H1 (cell line): ENCODE data around the gene GALNT2. TPM values are rescaled to one million over a fixed set of nuclear protein-coding genes. Genes with fewer than 3 reads are reported as not detected.

Source experiments
- CTCF ChIA-PET: fragments of 300-600 bp; sonication (Branson Sonifier 250); formaldehyde crosslinking; loops from one replicate; lab custom pipeline; 2021; ENCODE audit not compliant: partially characterized antibody; lab: Charles Lee
- POLR2A ChIA-PET: fragments of 300-600 bp; sonication (Branson Sonifier 250); formaldehyde crosslinking; loops from one replicate; lab custom pipeline; 2021; ENCODE audit warnings: inconsistent platforms; ENCODE audit not compliant: partially characterized antibody; lab: Charles Lee
- DNase-seq, 2 experiments: peaks; one replicate each; pipeline versions ENCODE4 v3.0.0 to v3.0.0-alpha.2; 2010 to 2022; ENCODE audit warnings: low spot score in 2 of 2, low read depth in 1 of 2, mixed read lengths in 1 of 2
- FAIRE-seq: peaks from 2 replicates; lab custom pipeline; 2011; peaks lifted over from hg19 to GRCh38; lab: Jason Lieb, UNC
- H2AFZ ChIP-seq: 2 replicates; pipeline ENCODE4 v1.8.1; 2012; ENCODE audit warnings: low read length, inconsistent platforms
- H2AK5ac ChIP-seq: 2 replicates; pipeline ENCODE4 v1.6.1; 2013; ENCODE audit warnings: low read depth, low read length
- H2BK120ac ChIP-seq: replicated peaks from 2 replicates; pipeline ENCODE3; 2013; ENCODE audit warnings: low read depth, low read length, inconsistent platforms
- H2BK12ac ChIP-seq: 2 replicates; pipeline ENCODE4 v1.6.1; 2013; ENCODE audit warnings: low read depth, low read length
- H2BK15ac ChIP-seq: 2 replicates; pipeline ENCODE4 v1.6.1; 2013; ENCODE audit warnings: low read length
- H2BK20ac ChIP-seq: 2 replicates; pipeline ENCODE4 v1.6.1; 2013; ENCODE audit warnings: low read length
- H2BK5ac ChIP-seq: 2 replicates; pipeline ENCODE4 v1.6.1; 2013; ENCODE audit warnings: low read depth, low read length
- H3K14ac ChIP-seq: 2 replicates; pipeline ENCODE4 v1.6.1; 2013; ENCODE audit warnings: inconsistent platforms; ENCODE audit not compliant: insufficient read length
- H3K18ac ChIP-seq: 2 replicates; pipeline ENCODE4 v1.6.1; 2013; ENCODE audit warnings: low read length; ENCODE audit errors: extremely low read depth
- H3K23ac ChIP-seq: 2 replicates; pipeline ENCODE4 v1.6.1; 2013; ENCODE audit warnings: inconsistent platforms; ENCODE audit not compliant: insufficient read length
- H3K23me2 ChIP-seq: 2 replicates; pipeline ENCODE4 v1.6.1; 2013; ENCODE audit warnings: low read depth, low read length
- H3K27ac ChIP-seq: 2 replicates; pipeline ENCODE4 v1.6.1; 2011; ENCODE audit warnings: low read depth, low read length, inconsistent platforms
- H3K27me3 ChIP-seq, 4 experiments: replicated peaks in 1 of 4; 1 replicate in 1 of 4; 2 replicates in 3 of 4; pipeline versions ENCODE4 v1.6.1 to v1.8.1; 2011 to 2013; ENCODE audit warnings: low read length in 3 of 4, mild to moderate bottlenecking in 3 of 4, inconsistent platforms in 2 of 4, mixed read lengths in 2 of 4, moderate library complexity in 1 of 4; ENCODE audit not compliant: control insufficient read depth in 3 of 4, insufficient read depth in 3 of 4; ENCODE audit errors: extremely low read depth in 1 of 4
- H3K36me3 ChIP-seq, 4 experiments: 2 replicates each; pipeline versions ENCODE4 v1.6.1 to v1.8.1; 2011 to 2013; ENCODE audit warnings: mild to moderate bottlenecking in 4 of 4, low read length in 3 of 4, moderate library complexity in 2 of 4, control low read depth in 1 of 4, inconsistent platforms in 1 of 4; ENCODE audit not compliant: insufficient read depth in 4 of 4, control insufficient read depth in 2 of 4
- H3K4ac ChIP-seq: replicated peaks from 2 replicates; pipeline ENCODE3; 2013; ENCODE audit warnings: low read length, low read depth, mixed read lengths, inconsistent platforms; ENCODE audit not compliant: insufficient read length
- H3K4me1 ChIP-seq, 4 experiments: replicated peaks in 1 of 4; 1 replicate in 1 of 4; 2 replicates in 3 of 4; pipeline versions ENCODE4 v1.6.1 to v1.8.1; 2011 to 2013; ENCODE audit warnings: low read length in 3 of 4, inconsistent platforms in 2 of 4, mixed read lengths in 1 of 4; ENCODE audit not compliant: insufficient read depth in 4 of 4, control insufficient read depth in 3 of 4
- H3K4me2 ChIP-seq, 2 experiments: 2 replicates each; pipeline versions ENCODE4 v1.6.1 to v1.8.1; 2011 to 2013; ENCODE audit warnings: low read depth in 2 of 2, low read length in 2 of 2, control low read depth in 1 of 2, inconsistent platforms in 1 of 2, mild to moderate bottlenecking in 1 of 2; ENCODE audit not compliant: insufficient read depth in 1 of 2
- H3K4me3 ChIP-seq, 4 experiments: fragments of 200-600, 300-600 bp in 1 of 4; sonication (generic), shearing (Covaris generic), sonication (Bioruptor Twin) in 1 of 4; 2 replicates each; pipeline versions ENCODE4 v1.5.1 to v1.8.1; 2011 to 2016; ENCODE audit warnings: low read length in 4 of 4, low read depth in 3 of 4, control low read depth in 2 of 4, inconsistent platforms in 2 of 4, mild to moderate bottlenecking in 2 of 4, mixed read lengths in 1 of 4, moderate library complexity in 1 of 4; ENCODE audit not compliant: insufficient read depth in 2 of 4; ENCODE audit errors: extremely low read depth in 1 of 4
- H3K56ac ChIP-seq: replicated peaks from 2 replicates; pipeline ENCODE3; 2013; ENCODE audit warnings: low read depth, mild to moderate bottlenecking, mixed read lengths, low read length, inconsistent platforms; ENCODE audit not compliant: insufficient read length
- H3K79me1 ChIP-seq: 2 replicates; pipeline ENCODE4 v1.6.1; 2013; ENCODE audit warnings: low read depth, low read length, control low read depth
- H3K79me2 ChIP-seq, 2 experiments: 2 replicates each; pipeline versions ENCODE4 v1.6.1 to v1.8.1; 2012 to 2013; ENCODE audit warnings: low read length in 2 of 2, mild to moderate bottlenecking in 2 of 2, inconsistent platforms in 1 of 2; ENCODE audit not compliant: insufficient read depth in 2 of 2, control insufficient read depth in 1 of 2
- H3K9ac ChIP-seq, 4 experiments: replicated peaks in 1 of 4; 1 replicate in 1 of 4; 2 replicates in 3 of 4; pipeline versions ENCODE4 v1.6.1 to v1.8.1; 2011 to 2013; ENCODE audit warnings: low read depth in 3 of 4, low read length in 3 of 4, control low read depth in 2 of 4, mild to moderate bottlenecking in 2 of 4, moderate library complexity in 2 of 4, inconsistent platforms in 1 of 4; ENCODE audit errors: extremely low read depth in 1 of 4
- H3K9me3 ChIP-seq, 2 experiments: 2 replicates each; pipeline versions ENCODE4 v1.6.1 to v1.8.1; 2012 to 2013; ENCODE audit warnings: mild to moderate bottlenecking in 2 of 2, moderate library complexity in 2 of 2, control low read depth in 1 of 2, inconsistent platforms in 1 of 2, low read depth in 1 of 2, low read length in 1 of 2, mixed read lengths in 1 of 2; ENCODE audit not compliant: insufficient read depth in 2 of 2
- H4K20me1 ChIP-seq, 2 experiments: replicated peaks in 1 of 2; 2 replicates each; pipeline versions ENCODE3 to v1.8.1; 2011 to 2013; ENCODE audit warnings: inconsistent platforms in 2 of 2, low read length in 2 of 2, mild to moderate bottlenecking in 1 of 2; ENCODE audit not compliant: insufficient read depth in 2 of 2, control insufficient read depth in 1 of 2
- H4K5ac ChIP-seq: 2 replicates; pipeline ENCODE4 v1.6.1; 2013; ENCODE audit warnings: low read length, low read depth, mixed read lengths, inconsistent platforms; ENCODE audit not compliant: insufficient read length
- H4K8ac ChIP-seq: 2 replicates; pipeline ENCODE4 v1.8.0; 2013; ENCODE audit warnings: mild to moderate bottlenecking, moderate library complexity, low read length, inconsistent platforms; ENCODE audit not compliant: insufficient read depth; ENCODE audit errors: extremely low read depth
- H4K91ac ChIP-seq: replicated peaks from 2 replicates; pipeline ENCODE3; 2013; ENCODE audit warnings: low read length, mixed read lengths, inconsistent platforms; ENCODE audit not compliant: insufficient read length
- ASH2L ChIP-seq: fragments of 200-600, 300-600 bp; sonication (generic); IDR thresholded peaks from one replicate; pipeline ENCODE4 v1.7.1; 2017; ENCODE audit warnings: low read length
- NRF1 ChIP-seq: IDR thresholded peaks from 2 replicates; pipeline ENCODE4 v1.6.1; 2011; ENCODE audit warnings: mild to moderate bottlenecking, low read depth, low read length, improper control_type of control experiment
- POLR2A ChIP-seq, 2 experiments: IDR thresholded peaks; 1 replicate in 1 of 2; 2 replicates in 1 of 2; pipeline ENCODE4 v1.6.1; 2011; ENCODE audit warnings: low read depth in 2 of 2, low read length in 2 of 2, mild to moderate bottlenecking in 2 of 2; ENCODE audit errors: control extremely low read depth in 1 of 2
- POLR2AphosphoS5 ChIP-seq: IDR thresholded peaks from 2 replicates; pipeline ENCODE4 v1.6.1; 2011; ENCODE audit warnings: low read depth, low read length
- RFX5 ChIP-seq: IDR thresholded peaks from 2 replicates; pipeline ENCODE4 v1.6.1; 2011; ENCODE audit warnings: low read depth, low read length, improper control_type of control experiment, borderline replicate concordance
- SRF ChIP-seq: IDR thresholded peaks from 2 replicates; pipeline ENCODE4 v1.6.1; 2011; ENCODE audit warnings: mild to moderate bottlenecking, low read depth, low read length, moderate library complexity
- WGBS, 2 experiments: shearing (Covaris generic) in 1 of 2; methylation state at CpG; one replicate each; pipeline versions ENCODE4 v1.1.6 to v1.1.7; 2013 to 2015; ENCODE audit warnings: low lambda C conversion rate in 2 of 2, mixed read lengths in 2 of 2, inconsistent platforms in 1 of 2, low coverage in 1 of 2, missing lambda C conversion rate in 1 of 2; ENCODE audit not compliant: insufficient replicate concordance in 2 of 2, insufficient coverage in 1 of 2, insufficient read length in 1 of 2; ENCODE audit errors: extremely low coverage in 1 of 2, missing lambda C conversion rate in 1 of 2; 5-methylcytosine and 5-hydroxymethylcytosine counted together
- polyA plus RNA-seq, 7 experiments: library from polyadenylated mRNA; depleted of rRNA in 3 of 7; stranded (reverse) in 5 of 7; unstranded in 2 of 7; fragments of >200 nt in 5 of 7; fragments of 200-250 nt in 2 of 7; gene quantifications; 1 replicate in 5 of 7; 2 replicates in 1 of 7; 4 replicates in 1 of 7; pipeline versions ENCODE4 v1.2.1 to v1.2.3, GENCODE V29; 2011 to 2013; ENCODE audit warnings: missing spikeins in 2 of 7, mixed read lengths in 2 of 7
- total RNA-seq: library from RNA; stranded (reverse); fragmentation: NEBNext Ultra II Directional; extraction: Animal tissue kit (Norgen Biotek cat#: 25700); gene quantifications from 2 replicates; pipeline ENCODE4 v1.2.1, GENCODE V29; 2021
- TF ChIP-seq, protein P1 (sequence below), 3 experiments: IDR thresholded peaks; 1 replicate in 2 of 3; 2 replicates in 1 of 3; pipeline versions ENCODE4 v1.5.1 to v1.6.1; 2011; ENCODE audit warnings: low read length in 3 of 3, mild to moderate bottlenecking in 3 of 3, inconsistent platforms in 2 of 3, low read depth in 1 of 3, moderate library complexity in 1 of 3; ENCODE audit not compliant: insufficient read depth in 1 of 3; ENCODE audit errors: control extremely low read depth in 1 of 3
- TF ChIP-seq, protein P2 (sequence below): IDR thresholded peaks from 2 replicates; pipeline ENCODE4 v1.6.1; 2011; ENCODE audit warnings: low read depth, mild to moderate bottlenecking, low read length; ENCODE audit not compliant: insufficient read depth

GALNT2 gene
- total and polyA plus RNA-seq, 2 of the 8 experiments (the other 6 are each of a cell fraction or from before 2014, with no cell fraction given), result 34.5 to 75.3 TPM

DNA sequence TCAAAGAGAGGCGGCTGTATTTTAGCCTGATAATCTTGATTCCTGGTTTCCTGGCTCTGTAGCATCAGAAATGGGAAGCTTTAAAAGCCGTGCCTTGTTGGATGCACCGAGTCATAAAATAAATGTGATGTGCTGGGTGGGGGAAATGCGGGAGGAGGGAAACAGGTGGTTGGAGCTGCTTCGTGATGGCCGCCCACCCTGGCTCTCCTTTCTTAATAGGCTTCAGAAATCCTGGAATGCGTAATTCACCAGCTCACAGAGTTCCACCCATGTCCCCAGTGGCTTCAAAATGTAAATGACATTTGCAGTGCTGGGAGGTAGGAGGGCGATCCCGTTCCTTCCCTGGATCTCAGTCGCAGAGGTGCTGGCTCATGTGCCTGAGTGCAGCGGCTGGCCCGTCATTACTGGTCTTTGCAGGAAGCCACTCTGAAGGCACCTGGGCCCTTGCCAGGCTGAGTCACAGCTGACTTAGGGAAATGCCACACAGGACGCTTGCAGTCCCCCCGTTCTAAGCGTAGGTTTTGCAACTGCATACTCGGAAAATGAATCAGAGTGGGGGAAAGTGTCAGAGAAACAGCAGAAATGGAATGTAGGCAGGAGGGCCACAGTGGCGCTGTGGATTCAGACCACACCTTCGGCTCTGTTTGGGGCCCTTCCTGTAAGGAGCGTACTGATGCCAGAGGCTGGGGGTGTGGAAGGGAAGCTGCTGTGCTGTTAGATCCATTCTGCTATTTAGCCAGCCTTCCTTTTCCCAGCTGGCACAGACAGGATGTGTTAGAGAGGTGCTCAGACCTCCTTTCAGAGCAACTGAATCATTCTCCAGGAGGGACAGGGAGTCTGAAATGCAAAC is 37.6 kb downstream of the GALNT2 start:
- Histone ChIP-seq H3K27ac (peak overlapping the region; percentile 18; the same call in 1 of the 2 replicates), H3K14ac (no peak overlapping the region), H2BK120ac (no peak overlapping the region), H4K5ac (no peak overlapping the region), H3K27me3 (no peaks in the 10 kb centered on the region), H4K8ac (no peak overlapping the region), H3K4me1 (peaks cover 3 to 25% (median 17%) of the 10 kb centered on the region in 4 experiments; a peak in 6 of 7 replicates), H3K23me2 (no peaks in the 10 kb centered on the region), H2BK12ac (0 out of 2 replicates have a peak overlapping the region, but pooled peaks have one; percentile 2), H3K79me1 (peaks cover 9% of the 10 kb centered on the region; the same call in 1 of the 2 replicates), H3K23ac (no peak overlapping the region), H3K56ac (no peak overlapping the region), H3K9ac (no peak overlapping the region), H2AFZ (no peak overlapping the region), H3K4me2 (no peak overlapping the region), H3K18ac (no peak overlapping the region), H2BK15ac (no peak overlapping the region; the same call in 1 of the 2 replicates), H2BK5ac (0 out of 2 replicates have a peak overlapping the region, but pooled peaks have one; percentile 29), H4K91ac (no peak overlapping the region), H4K20me1 (peaks cover 3 to 5% of the 10 kb centered on the region in 2 experiments), H3K79me2 (peaks cover 0 to 74% of the 10 kb centered on the region in 2 experiments; a peak in 2 of 4 replicates), H3K4me3 (no peak overlapping the region), H3K36me3 (no peaks in the 10 kb centered on the region), H3K4ac (no peak overlapping the region), H2AK5ac (no peak overlapping the region), H3K9me3 (no peaks in the 10 kb centered on the region), H2BK20ac (no peak overlapping the region)
- FAIRE-seq (no peak), DNase-seq (peak in 1 of 2 experiments; percentile 31)
- TF ChIP-seq ASH2L (no peak), RFX5 (no peak), SRF (no peak), POLR2A (IDR thresholded peaks at IDR 0.05; ENCODE audit: control extremely low read depth in 1 of 2, low read depth in 2 of 2, low read length in 2 of 2) (no peak), POLR2AphosphoS5 (no peak), NRF1 (no peak)
- TF ChIP-seq, protein P1, sequence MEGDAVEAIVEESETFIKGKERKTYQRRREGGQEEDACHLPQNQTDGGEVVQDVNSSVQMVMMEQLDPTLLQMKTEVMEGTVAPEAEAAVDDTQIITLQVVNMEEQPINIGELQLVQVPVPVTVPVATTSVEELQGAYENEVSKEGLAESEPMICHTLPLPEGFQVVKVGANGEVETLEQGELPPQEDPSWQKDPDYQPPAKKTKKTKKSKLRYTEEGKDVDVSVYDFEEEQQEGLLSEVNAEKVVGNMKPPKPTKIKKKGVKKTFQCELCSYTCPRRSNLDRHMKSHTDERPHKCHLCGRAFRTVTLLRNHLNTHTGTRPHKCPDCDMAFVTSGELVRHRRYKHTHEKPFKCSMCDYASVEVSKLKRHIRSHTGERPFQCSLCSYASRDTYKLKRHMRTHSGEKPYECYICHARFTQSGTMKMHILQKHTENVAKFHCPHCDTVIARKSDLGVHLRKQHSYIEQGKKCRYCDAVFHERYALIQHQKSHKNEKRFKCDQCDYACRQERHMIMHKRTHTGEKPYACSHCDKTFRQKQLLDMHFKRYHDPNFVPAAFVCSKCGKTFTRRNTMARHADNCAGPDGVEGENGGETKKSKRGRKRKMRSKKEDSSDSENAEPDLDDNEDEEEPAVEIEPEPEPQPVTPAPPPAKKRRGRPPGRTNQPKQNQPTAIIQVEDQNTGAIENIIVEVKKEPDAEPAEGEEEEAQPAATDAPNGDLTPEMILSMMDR (IDR thresholded peaks at IDR 0.05; ENCODE audit: control extremely low read depth in 1 of 3, insufficient read depth in 1 of 3, low read depth in 1 of 3, low read length in 3 of 3), result no peak
- TF ChIP-seq, protein P2, sequence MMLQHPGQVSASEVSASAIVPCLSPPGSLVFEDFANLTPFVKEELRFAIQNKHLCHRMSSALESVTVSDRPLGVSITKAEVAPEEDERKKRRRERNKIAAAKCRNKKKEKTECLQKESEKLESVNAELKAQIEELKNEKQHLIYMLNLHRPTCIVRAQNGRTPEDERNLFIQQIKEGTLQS, result no peak
- POLR2A ChIA-PET, result interaction anchor here (0.6 kb wide), 1 partner anchor 34 kb away, joined by 3 read pairs; no protein-coding TSS in a partner anchor
- 77% methylated on average over 19 of the region's 19 CpGs; no CpG with 5 or more reads in 1 of the 2 experiments for WGBS, 2 experiments
- CTCF ChIA-PET, result interaction anchor here (0.6 to 11.3 kb wide), 6 partner anchors 9 to 572 kb away, joined by 3 to 79 read pairs (median 3); no protein-coding TSS in a partner anchor
